ENCODE data around the gene KRT85. TPM values are rescaled to one million over a fixed set of nuclear protein-coding genes. Genes with fewer than 3 reads are reported as not detected.

The KRT85 gene
- polyA plus RNA-seq, 1 experiment = not detected

DNA sequence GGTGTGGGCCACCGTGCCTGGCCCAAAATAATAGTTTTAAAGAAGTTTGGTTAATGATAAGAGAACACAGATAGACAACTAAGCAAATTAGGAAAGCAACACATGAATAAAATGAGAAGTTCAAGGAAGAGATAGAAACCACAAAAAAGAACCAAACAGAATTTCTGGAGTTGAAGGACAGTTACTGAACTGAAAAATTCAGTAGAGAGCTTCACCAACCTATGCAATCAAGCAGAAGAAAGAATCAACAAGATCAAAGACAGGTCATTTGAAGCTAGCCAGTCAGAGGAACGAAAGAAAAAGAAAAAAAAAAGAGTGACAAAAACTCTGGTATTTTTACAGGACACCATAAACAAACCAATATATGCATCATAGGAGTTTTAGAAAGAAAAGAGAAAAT lies 30.6 kb downstream of the KRT85 start:
- H3K27me3 ChIP-seq (ENCODE audit: control insufficient read depth, insufficient read depth, low read length) = peaks cover 6% of the 10 kb centered on the region
- ChIA-PET POLR2A (no interaction called here), CTCF (interaction anchor here (3.0 kb wide), 1 partner anchor 9 kb away, joined by 22 read pairs; no protein-coding TSS in a partner anchor)
- H3K4me3 ChIP-seq (ENCODE audit: low read depth, low read length) = no peak overlapping the region
- DNase-seq (ENCODE audit: low read depth) = no peak
- no peaks in the 10 kb centered on the region for H3K36me3 ChIP-seq (ENCODE audit: control insufficient read depth, insufficient read depth, low read length)
- TF ChIP-seq, protein P1, sequence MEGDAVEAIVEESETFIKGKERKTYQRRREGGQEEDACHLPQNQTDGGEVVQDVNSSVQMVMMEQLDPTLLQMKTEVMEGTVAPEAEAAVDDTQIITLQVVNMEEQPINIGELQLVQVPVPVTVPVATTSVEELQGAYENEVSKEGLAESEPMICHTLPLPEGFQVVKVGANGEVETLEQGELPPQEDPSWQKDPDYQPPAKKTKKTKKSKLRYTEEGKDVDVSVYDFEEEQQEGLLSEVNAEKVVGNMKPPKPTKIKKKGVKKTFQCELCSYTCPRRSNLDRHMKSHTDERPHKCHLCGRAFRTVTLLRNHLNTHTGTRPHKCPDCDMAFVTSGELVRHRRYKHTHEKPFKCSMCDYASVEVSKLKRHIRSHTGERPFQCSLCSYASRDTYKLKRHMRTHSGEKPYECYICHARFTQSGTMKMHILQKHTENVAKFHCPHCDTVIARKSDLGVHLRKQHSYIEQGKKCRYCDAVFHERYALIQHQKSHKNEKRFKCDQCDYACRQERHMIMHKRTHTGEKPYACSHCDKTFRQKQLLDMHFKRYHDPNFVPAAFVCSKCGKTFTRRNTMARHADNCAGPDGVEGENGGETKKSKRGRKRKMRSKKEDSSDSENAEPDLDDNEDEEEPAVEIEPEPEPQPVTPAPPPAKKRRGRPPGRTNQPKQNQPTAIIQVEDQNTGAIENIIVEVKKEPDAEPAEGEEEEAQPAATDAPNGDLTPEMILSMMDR (IDR thresholded peaks at IDR 0.05; ENCODE audit: insufficient read depth, low read depth, low read length) = no peak

DNA sequence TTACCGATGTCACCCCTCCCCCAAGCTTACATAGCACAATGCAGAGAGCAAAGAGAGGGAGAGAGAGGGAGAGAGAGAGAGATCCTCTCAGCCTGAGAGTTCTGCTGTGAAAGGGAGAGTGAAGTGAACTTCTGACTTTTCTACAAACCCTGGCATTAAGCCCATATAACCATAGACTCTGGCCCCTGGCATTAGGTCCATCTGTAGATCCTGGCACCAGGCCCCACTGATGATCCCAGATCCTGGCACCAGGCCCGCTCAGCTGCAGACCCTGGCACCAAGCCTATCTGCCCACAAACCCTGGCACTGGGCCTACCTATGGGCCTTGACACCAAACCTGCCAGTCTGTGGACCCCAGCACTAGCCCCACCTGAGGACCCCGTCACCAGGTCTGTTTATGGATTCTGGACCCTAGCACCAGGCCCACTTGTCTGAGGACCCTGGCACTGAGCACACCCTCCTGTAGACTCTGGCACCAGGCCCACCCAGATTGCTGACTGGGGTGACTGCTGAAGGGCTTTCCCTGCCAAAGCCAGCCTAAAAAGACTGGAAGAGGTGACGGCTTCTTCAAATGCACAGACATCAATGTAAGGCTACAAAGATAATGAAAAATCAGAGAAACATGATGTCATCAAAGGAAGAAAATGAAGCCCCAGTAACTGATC lies 31.6 kb downstream of the KRT85 start:
- TF ChIP-seq, protein P1 (IDR thresholded peaks at IDR 0.05; ENCODE audit: insufficient read depth, low read depth, low read length) = no peak
- H3K27me3 ChIP-seq (ENCODE audit: control insufficient read depth, insufficient read depth, low read length) = peaks cover 5% of the 10 kb centered on the region
- DNase-seq (ENCODE audit: low read depth) = no peak
- no peak overlapping the region for H3K4me3 ChIP-seq (ENCODE audit: low read depth, low read length)
- POLR2A ChIA-PET = no interaction called here
- CTCF ChIA-PET = interaction anchor here (1.4 kb wide), 1 partner anchor 549 kb away, joined by 5 read pairs; no protein-coding TSS in a partner anchor
- no peaks in the 10 kb centered on the region for H3K36me3 ChIP-seq (ENCODE audit: control insufficient read depth, insufficient read depth, low read length)

DNA sequence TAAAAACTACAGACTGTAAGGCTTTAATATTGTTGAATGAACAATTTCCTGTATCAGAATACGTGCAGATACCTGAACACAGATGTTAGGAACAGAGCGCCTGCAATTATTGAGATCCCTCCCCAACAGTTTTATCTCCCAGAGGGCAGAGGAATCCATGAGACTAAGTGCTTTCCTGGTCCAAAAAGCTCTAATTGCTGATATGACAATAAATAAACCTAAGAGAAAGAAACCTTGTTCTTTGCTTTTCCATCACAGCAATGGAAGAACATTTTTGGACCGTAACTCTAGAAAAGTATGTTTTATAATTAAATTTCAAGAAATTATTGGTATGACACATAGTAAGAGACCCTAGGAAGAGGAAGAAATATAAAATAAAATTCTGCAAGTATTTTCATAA lies 33.1 kb downstream of the KRT85 start:
- POLR2A ChIA-PET = no interaction called here
- Histone ChIP-seq H3K36me3 (ENCODE audit: control insufficient read depth, insufficient read depth, low read length) (no peaks in the 10 kb centered on the region), H3K4me3 (ENCODE audit: low read depth, low read length) (no peak overlapping the region), H3K27me3 (ENCODE audit: control insufficient read depth, insufficient read depth, low read length) (peaks cover 5% of the 10 kb centered on the region)
- CTCF ChIA-PET = interaction anchor here (0.9 to 1.4 kb wide), 3 partner anchors 38 to 551 kb away, joined by 3 to 5 read pairs (median 3); no protein-coding TSS in a partner anchor
- TF ChIP-seq, protein P1 (IDR thresholded peaks at IDR 0.05; ENCODE audit: insufficient read depth, low read depth, low read length) = no peak
- DNase-seq (ENCODE audit: low read depth) = no peak

DNA sequence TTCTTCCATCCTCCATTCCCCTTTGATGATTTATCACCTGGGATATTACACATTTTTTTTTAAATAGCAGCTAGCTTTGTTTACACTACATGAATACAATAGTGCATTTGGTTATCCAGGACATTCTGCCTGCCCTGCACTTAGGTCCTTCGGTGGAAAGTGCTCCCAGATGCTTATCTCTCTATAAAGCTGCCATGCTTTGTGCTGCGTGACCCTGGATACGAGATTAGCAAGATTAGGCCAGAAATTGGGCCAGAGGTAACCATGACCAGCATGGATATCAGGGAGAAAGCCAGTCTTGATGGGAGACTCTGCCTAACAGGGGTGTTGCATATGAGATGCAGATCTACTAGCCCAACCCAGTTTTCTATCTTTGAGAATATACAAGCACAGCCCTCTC lies 34.0 kb downstream of the KRT85 start:
- Histone ChIP-seq H3K27me3 (ENCODE audit: control insufficient read depth, insufficient read depth, low read length) (peaks cover 5% of the 10 kb centered on the region), H3K36me3 (ENCODE audit: control insufficient read depth, insufficient read depth, low read length) (no peaks in the 10 kb centered on the region), H3K4me3 (ENCODE audit: low read depth, low read length) (no peak overlapping the region)
- no peak for DNase-seq (ENCODE audit: low read depth)
- TF ChIP-seq, protein P1 (IDR thresholded peaks at IDR 0.05; ENCODE audit: insufficient read depth, low read depth, low read length) = no peak
- ChIA-PET POLR2A (no interaction called here), CTCF (interaction anchor here (0.9 kb wide), 1 partner anchor 546 kb away, joined by 3 read pairs; no protein-coding TSS in a partner anchor)

DNA sequence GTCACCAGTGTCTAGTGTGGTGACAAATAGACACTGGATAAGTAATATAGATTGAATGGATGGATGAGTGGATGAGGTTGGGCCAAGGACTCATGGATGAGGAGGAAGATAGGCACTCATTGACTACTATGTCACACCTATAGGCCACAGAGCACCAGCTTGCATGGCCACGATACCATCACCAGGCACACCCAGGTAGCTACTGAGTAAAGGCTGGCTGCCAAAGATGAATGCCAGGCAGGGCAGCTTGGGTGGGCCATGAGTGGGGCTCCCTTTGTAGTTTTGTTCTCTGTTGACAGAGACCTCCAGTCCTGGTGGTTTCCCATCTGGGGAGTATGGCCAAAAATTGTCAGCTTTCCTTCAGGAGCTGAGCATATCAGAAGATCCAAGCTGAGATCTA lies 34.9 kb downstream of the KRT85 start:
- DNase-seq (ENCODE audit: low read depth) = no peak
- H3K36me3 ChIP-seq (ENCODE audit: control insufficient read depth, insufficient read depth, low read length) = no peaks in the 10 kb centered on the region
- TF ChIP-seq, protein P1 (IDR thresholded peaks at IDR 0.05; ENCODE audit: insufficient read depth, low read depth, low read length) = no peak
- H3K4me3 ChIP-seq (ENCODE audit: low read depth, low read length) = no peak overlapping the region
- POLR2A ChIA-PET = interaction anchor here (0.6 kb wide), 1 partner anchor 225 kb away, joined by 5 read pairs; no protein-coding TSS in a partner anchor
- CTCF ChIA-PET = interaction anchor here (0.9 to 1.5 kb wide), 4 partner anchors 12 to 548 kb away, joined by 3 read pairs; no protein-coding TSS in a partner anchor
- H3K27me3 ChIP-seq (ENCODE audit: control insufficient read depth, insufficient read depth, low read length) = peaks cover 5% of the 10 kb centered on the region

Data from BJ (cell line).